Gastrocnemius medialis (tissue), 4 donors: Measurements from ENCODE around the gene FBXW7. TPM values are rescaled to one million over a fixed set of nuclear protein-coding genes. Genes with fewer than 3 reads are reported as not detected.

ENCODE experiments used
- ATAC-seq, 2 donors: fragments of 150-250 bp; one replicate each; pipeline ENCODE4 v1.9.1; 2016
- DNase-seq, 2 donors: peaks; one replicate each; pipeline ENCODE4 v3.0.0-alpha.2; 2019
- H3K27ac ChIP-seq, 4 donors: fragments of 200-600 bp; sonication (generic); 1 replicate in 1 of 4; 2 replicates in 3 of 4; pipeline ENCODE4 v1.5.1; 2016 to 2018; ENCODE audit warnings: mild to moderate bottlenecking in 2 of 4, moderate library complexity in 1 of 4
- H3K27me3 ChIP-seq, 3 donors: fragments of 200-600 bp; sonication (generic) in 2 of 3; 1 replicate in 1 of 3; 2 replicates in 2 of 3; pipeline versions ENCODE4 v1.5.1 to v1.6.0; 2016 to 2019; ENCODE audit warnings: mild to moderate bottlenecking in 1 of 3, moderate library complexity in 1 of 3
- H3K36me3 ChIP-seq, 2 donors: fragments of 200-600 bp; sonication (generic) in 1 of 2; one replicate each; pipeline ENCODE4 v1.5.1; 2017 to 2018
- H3K4me1 ChIP-seq, 2 donors: fragments of 200-600 bp; sonication (generic) in 1 of 2; one replicate each; pipeline ENCODE4 v1.5.1; 2016 to 2017; ENCODE audit warnings: mild to moderate bottlenecking in 2 of 2
- H3K4me3 ChIP-seq, 4 donors: fragments of 200-600 bp; sonication (generic) in 3 of 4; 1 replicate in 1 of 4; 2 replicates in 3 of 4; pipeline ENCODE4 v1.5.1; 2016 to 2019; ENCODE audit warnings: mild to moderate bottlenecking in 2 of 4
- H3K9me3 ChIP-seq, 3 donors: fragments of 200-600 bp; sonication (generic) in 2 of 3; 1 replicate in 1 of 3; 2 replicates in 2 of 3; pipeline ENCODE4 v1.5.1; 2016 to 2019
- POLR2A ChIP-seq, 2 donors: fragments of 450-650 bp; IDR thresholded peaks; one replicate each; pipeline ENCODE4 v1.6.1; 2017; ENCODE audit warnings: antibody characterized with exemption in 2 of 2, mild to moderate bottlenecking in 2 of 2, moderate library complexity in 2 of 2
- in situ Hi-C, 4 donors: fragments of 200-750 bp; cut with MboI; loops; one replicate each; pipeline versions ENCODE4 v1.15.0 to v1.8.0; 2017; ENCODE audit warnings: low sequenced_read_pairs in 4 of 4
- intact Hi-C: fragments of 100-400 bp; cut with DNase I; formaldehyde crosslinking; loops from one replicate; pipeline ENCODE4 v1.15.1; 2023; ENCODE audit warnings: low total_unique reads
- total RNA-seq, 4 donors: library from RNA; depleted of rRNA; stranded (reverse); fragments of >200 nt; gene quantifications; one replicate each; pipeline versions ENCODE4 v1.1.0 to v1.2.3, GENCODE V29; 2016
- TF ChIP-seq, protein P1 (sequence below), 5 experiments: fragments of 450-650 bp in 3 of 5; fragments of 200-600 bp in 2 of 5; sonication (generic) in 2 of 5; IDR thresholded peaks in 4 of 5; conservative IDR thresholded peaks in 1 of 5; 1 replicate in 4 of 5; 2 replicates in 1 of 5; pipeline ENCODE4 v1.5.1; 2016 to 2019; ENCODE audit warnings: antibody characterized with exemption in 5 of 5, mild to moderate bottlenecking in 3 of 5, moderate library complexity in 3 of 5

FBXW7 gene
- total RNA-seq, 4 donors from 2014 or later, result 23.5 to 40.8 (median 28.8) TPM

DNA sequence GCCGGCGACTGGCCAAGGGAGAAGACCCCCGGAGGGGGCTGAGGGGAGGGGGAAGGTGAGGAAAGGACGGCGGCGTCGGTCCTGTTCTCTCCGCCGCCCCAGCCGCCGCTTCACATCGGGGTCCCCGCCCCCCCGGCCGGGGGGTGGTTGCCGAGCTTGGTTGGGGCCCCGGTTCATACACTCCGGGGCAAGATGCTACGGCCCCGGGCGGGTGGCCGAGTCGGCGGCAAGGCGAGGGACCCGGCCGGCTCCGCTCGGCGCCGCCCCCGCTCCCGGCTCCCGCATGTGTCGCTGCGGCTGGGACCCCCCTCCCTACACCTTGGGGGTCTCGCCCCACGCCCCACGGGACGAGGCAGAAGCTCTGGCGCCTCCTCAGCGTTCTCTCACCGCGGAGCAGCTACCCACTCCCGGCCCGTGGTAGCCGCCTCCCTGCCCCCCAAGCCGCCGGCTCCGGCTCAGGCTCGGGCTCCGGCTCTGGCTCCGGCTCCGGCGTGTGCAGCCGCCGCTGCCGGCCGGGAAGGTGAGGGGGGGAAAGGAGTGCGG lies 461 bp downstream of the FBXW7 start:
- H3K9me3 ChIP-seq, result no peaks in the 10 kb centered on the region
- peaks cover 41 to 57% of the 10 kb centered on the region in 2 donors for H3K4me1 ChIP-seq
- ATAC-seq (peak; percentile 24 to 26), DNase-seq (no peak)
- TF ChIP-seq, protein P1, sequence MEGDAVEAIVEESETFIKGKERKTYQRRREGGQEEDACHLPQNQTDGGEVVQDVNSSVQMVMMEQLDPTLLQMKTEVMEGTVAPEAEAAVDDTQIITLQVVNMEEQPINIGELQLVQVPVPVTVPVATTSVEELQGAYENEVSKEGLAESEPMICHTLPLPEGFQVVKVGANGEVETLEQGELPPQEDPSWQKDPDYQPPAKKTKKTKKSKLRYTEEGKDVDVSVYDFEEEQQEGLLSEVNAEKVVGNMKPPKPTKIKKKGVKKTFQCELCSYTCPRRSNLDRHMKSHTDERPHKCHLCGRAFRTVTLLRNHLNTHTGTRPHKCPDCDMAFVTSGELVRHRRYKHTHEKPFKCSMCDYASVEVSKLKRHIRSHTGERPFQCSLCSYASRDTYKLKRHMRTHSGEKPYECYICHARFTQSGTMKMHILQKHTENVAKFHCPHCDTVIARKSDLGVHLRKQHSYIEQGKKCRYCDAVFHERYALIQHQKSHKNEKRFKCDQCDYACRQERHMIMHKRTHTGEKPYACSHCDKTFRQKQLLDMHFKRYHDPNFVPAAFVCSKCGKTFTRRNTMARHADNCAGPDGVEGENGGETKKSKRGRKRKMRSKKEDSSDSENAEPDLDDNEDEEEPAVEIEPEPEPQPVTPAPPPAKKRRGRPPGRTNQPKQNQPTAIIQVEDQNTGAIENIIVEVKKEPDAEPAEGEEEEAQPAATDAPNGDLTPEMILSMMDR (IDR thresholded peaks at IDR 0.05 in 4 of 5, conservative IDR thresholded peaks at IDR 0.05 in 1 of 5), result no peak
- TF ChIP-seq POLR2A (IDR thresholded peaks at IDR 0.05), result no peak
- H3K27me3 ChIP-seq, result no peaks in the 10 kb centered on the region
- intact Hi-C loops, result loop anchor here (2.0 to 10.0 kb wide), 3 partner anchors 151 to 775 kb away; partner anchors contain the start of gene GATB
- peak overlapping the region; percentile 84 to 95 (median 92) for H3K27ac ChIP-seq
- H3K4me3 ChIP-seq, result peak overlapping the region; percentile 80 to 99 (median 96)
- in situ Hi-C loops, result no loop called here
- H3K36me3 ChIP-seq, result peaks cover 0 to 10% of the 10 kb centered on the region in 2 donors

DNA sequence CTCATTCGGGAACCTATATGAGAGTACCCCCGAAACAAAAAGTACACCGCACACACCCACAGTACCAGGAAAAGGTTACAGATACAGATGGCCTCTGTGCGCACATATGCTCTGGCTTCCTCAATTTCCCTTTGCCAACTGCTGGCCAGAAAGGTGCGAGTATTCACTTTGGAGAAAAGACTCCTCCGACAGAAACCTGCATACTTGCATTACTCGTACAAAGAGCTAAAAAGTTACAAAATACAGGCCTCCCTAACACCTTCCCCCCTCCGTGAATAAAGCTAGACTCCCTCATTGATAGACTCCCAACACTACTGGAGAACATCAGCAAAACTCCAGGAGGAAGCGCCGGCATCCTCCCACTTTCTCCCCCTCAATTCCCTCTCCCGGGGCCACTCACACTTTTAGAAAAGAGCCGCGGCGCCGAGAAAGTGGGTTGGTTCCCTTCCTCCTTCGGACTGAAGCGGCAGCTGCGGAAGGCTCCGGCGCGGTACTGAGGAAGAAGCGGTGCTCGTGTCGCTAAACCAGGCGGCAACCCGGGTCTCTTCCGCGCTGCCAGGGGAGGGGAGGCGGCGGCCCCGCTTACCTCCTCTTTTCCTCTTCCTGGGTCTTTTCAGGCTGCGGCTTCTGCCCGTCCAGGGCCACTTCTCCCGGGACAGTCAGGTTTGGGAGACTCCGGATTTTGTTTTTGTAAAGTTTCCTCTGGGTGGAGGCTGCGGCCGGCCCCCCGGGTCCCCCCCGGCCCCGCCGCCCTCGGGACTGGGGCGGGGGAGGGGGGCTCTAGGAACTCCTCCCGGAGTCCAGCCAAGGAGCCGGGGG lies 1.1 kb downstream of the FBXW7 start:
- DNase-seq, result peak in 1 of 2 donors; percentile 17
- peak in 1 of 2 donors; percentile 17 for ATAC-seq
- in situ Hi-C loops (no loop called here), intact Hi-C loops (loop anchor here (2.0 to 10.0 kb wide), 3 partner anchors 150 to 774 kb away; partner anchors contain the start of gene GATB)
- Histone ChIP-seq H3K9me3 (no peaks in the 10 kb centered on the region), H3K4me1 (peaks cover 45 to 57% of the 10 kb centered on the region in 2 donors), H3K36me3 (peaks cover 0 to 6% of the 10 kb centered on the region in 2 donors), H3K27ac (peak overlapping the region; percentile 84 to 95 (median 92)), H3K27me3 (no peaks in the 10 kb centered on the region), H3K4me3 (peak overlapping the region; percentile 80 to 99 (median 96))
- no peak for TF ChIP-seq POLR2A (IDR thresholded peaks at IDR 0.05)
- TF ChIP-seq, protein P1 (IDR thresholded peaks at IDR 0.05 in 4 of 5, conservative IDR thresholded peaks at IDR 0.05 in 1 of 5), result no peak

DNA sequence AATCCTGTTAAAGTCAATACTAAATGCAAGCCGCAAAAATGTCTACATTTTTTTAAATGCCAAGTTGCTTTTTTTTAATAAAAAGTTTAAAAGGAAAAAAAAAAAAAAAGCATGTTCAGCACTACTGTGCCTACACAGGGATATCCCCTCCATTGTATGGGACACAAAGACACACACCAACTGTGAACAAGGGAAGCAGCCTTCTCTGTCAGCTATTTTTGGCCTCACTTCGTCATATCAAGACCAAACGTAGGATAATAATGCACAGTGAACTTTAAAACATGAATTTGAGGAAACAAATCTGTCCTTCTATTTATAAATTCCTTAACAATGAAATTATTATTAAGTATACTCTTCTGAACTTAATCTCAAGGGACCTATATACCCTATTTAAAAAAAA lies 4.4 kb downstream of the FBXW7 start:
- Histone ChIP-seq H3K27me3 (no peaks in the 10 kb centered on the region), H3K9me3 (no peaks in the 10 kb centered on the region), H3K4me3 (no peak overlapping the region), H3K4me1 (peaks cover 28 to 39% of the 10 kb centered on the region in 2 donors), H3K36me3 (no peaks in the 10 kb centered on the region), H3K27ac (no peak overlapping the region)
- ATAC-seq (no peak), DNase-seq (no peak)
- TF ChIP-seq POLR2A (IDR thresholded peaks at IDR 0.05), result no peak
- intact Hi-C loops, result loop anchor here (10.0 kb wide), 1 partner anchor 147 kb away; no protein-coding TSS in a partner anchor
- in situ Hi-C loops, result no loop called here

DNA sequence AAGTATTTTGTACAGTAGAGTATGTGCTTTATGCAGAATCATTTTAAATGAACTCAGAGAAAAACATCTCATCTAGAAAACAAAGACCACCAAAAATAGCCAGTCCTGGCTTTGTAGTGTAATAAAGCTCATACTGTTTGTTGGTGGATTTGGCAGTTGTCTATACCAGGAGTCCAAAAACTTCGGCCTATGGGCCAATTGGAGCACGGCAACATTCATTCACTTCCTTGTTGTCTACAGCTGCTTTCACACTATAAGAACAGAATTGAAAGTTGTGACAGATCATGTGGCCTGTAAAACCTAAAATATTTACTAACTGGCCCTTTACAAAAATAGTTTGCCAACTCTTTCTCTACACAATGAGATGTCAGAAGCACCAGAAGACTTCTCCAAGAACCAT lies 5.3 kb downstream of the FBXW7 start:
- no peaks in the 10 kb centered on the region for H3K36me3 ChIP-seq
- no peak overlapping the region for H3K27ac ChIP-seq
- intact Hi-C loops, result loop anchor here (10.0 kb wide), 1 partner anchor 146 kb away; no protein-coding TSS in a partner anchor
- no peak overlapping the region for H3K4me3 ChIP-seq
- DNase-seq (no peak), ATAC-seq (no peak)
- in situ Hi-C loops, result no loop called here
- no peaks in the 10 kb centered on the region for H3K27me3 ChIP-seq
- H3K4me1 ChIP-seq, result peaks cover 28 to 39% of the 10 kb centered on the region in 2 donors
- H3K9me3 ChIP-seq, result no peaks in the 10 kb centered on the region
- TF ChIP-seq, protein P1 (IDR thresholded peaks at IDR 0.05 in 4 of 5, conservative IDR thresholded peaks at IDR 0.05 in 1 of 5), result no peak
- TF ChIP-seq POLR2A (IDR thresholded peaks at IDR 0.05), result no peak

DNA sequence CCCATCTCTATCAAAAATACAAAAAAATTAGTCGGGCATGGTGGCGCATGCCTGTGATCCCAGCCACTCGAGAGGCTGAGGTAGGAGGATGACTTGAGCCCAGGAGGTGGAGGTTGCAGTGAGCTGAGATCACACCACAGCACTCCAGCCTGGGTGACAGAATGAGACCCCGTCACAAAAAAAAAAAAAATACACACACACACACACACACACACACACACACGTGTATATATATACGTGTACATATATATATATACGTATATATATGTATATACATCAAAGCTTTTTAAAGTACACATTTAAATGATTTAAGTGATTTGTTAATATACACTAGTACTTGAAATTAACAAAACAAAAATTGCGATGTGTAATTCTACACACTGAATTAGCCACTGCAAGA lies 6.0 kb downstream of the FBXW7 start:
- no peak for TF ChIP-seq POLR2A (IDR thresholded peaks at IDR 0.05)
- TF ChIP-seq, protein P1 (IDR thresholded peaks at IDR 0.05 in 4 of 5, conservative IDR thresholded peaks at IDR 0.05 in 1 of 5), result no peak
- ATAC-seq (no peak), DNase-seq (no peak)
- no peaks in the 10 kb centered on the region for H3K9me3 ChIP-seq
- H3K4me1 ChIP-seq, result peaks cover 28 to 39% of the 10 kb centered on the region in 2 donors
- no peaks in the 10 kb centered on the region for H3K27me3 ChIP-seq
- in situ Hi-C loops (no loop called here), intact Hi-C loops (loop anchor here (10.0 kb wide), 1 partner anchor 145 kb away; no protein-coding TSS in a partner anchor)
- no peaks in the 10 kb centered on the region for H3K36me3 ChIP-seq
- no peak overlapping the region for H3K27ac ChIP-seq
- no peak overlapping the region for H3K4me3 ChIP-seq
